ENCODE data around the gene PORCN. TPM values are rescaled to one million over a fixed set of nuclear protein-coding genes. Genes with fewer than 3 reads are reported as not detected.

The PORCN gene
- total and polyA plus RNA-seq, 9 of the 15 experiments (the other 6 are each of a cell fraction or from before 2014, with no cell fraction given), result 0.34 to 5.1 (median 2.8) TPM

- TF ChIP-seq CREB5 (CRISPR knock-in tag; IDR thresholded peaks at IDR 0.05) (no peak), HES1 (IDR thresholded peaks at IDR 0.05; ENCODE audit: low read depth) (peak; percentile 66), NBN (IDR thresholded peaks at IDR 0.05; ENCODE audit: low read depth) (no peak), MNT (conservative IDR thresholded peaks at IDR 0.05) (0 out of 4 replicates have a peak, but pooled peaks of 1 of the 2 experiments have one; percentile 31), TEAD4 (IDR thresholded peaks at IDR 0.05; ENCODE audit: low read length) (peak; percentile 88), TEAD4 (CRISPR knock-in tag; IDR thresholded peaks at IDR 0.05; ENCODE audit: borderline replicate concordance) (peak; percentile 91), HBP1 (CRISPR knock-in tag; IDR thresholded peaks at IDR 0.05) (no peak), RCOR1 (IDR thresholded peaks at IDR 0.05; ENCODE audit: borderline replicate concordance in 1 of 2, low read depth in 2 of 2, low read length in 2 of 2) (peak in 1 of 2 experiments; percentile 76; a peak in 2 of 4 replicates), MLLT1 (IDR thresholded peaks at IDR 0.05) (peak in 1 of 2 experiments; percentile 88; a peak in 2 of 4 replicates), RUNX1 (IDR thresholded peaks at IDR 0.05; ENCODE audit: low read depth) (0 out of 2 replicates have a peak, but pooled peaks have one; percentile 61), CTBP1 (IDR thresholded peaks at IDR 0.05; ENCODE audit: borderline replicate concordance) (peak; percentile 23; the same call in 1 of the 2 replicates), HDAC3 (IDR thresholded peaks at IDR 0.05; ENCODE audit: borderline replicate concordance, partially characterized antibody) (peak; percentile 31), MXI1 (IDR thresholded peaks at IDR 0.05; ENCODE audit: low read depth, low read length) (no peak), ZNF24 (IDR thresholded peaks at IDR 0.05) (no peak), ZNF583 (CRISPR knock-in tag; IDR thresholded peaks at IDR 0.05) (no peak), ZFX (CRISPR knock-in tag; IDR thresholded peaks at IDR 0.05) (no peak), GABPB2 (CRISPR knock-in tag; conservative IDR thresholded peaks at IDR 0.05) (no peak), ATF6 (CRISPR knock-in tag; IDR thresholded peaks at IDR 0.05) (no peak), TEAD1 (CRISPR knock-in tag; IDR thresholded peaks at IDR 0.05) (peak; percentile 92 to 99), ATF1 (CRISPR knock-in tag; IDR thresholded peaks at IDR 0.05) (no peak), ATF1 (tag; IDR thresholded peaks at IDR 0.05) (0 out of 2 replicates have a peak, but pooled peaks have one; percentile 18)
These were observed 21.4 kb upstream of the PORCN start (continued) for GRCh38 chrX:48487362-48487798.
